ENCODE results near the gene CCDC60. TPM values are rescaled to one million over a fixed set of nuclear protein-coding genes. Genes with fewer than 3 reads are reported as not detected.

The CCDC60 gene
- total RNA-seq, 1 experiment from 2014 or later, result not detected

- Histone ChIP-seq H3K4me3 (ENCODE audit: low read depth, low read length, poor library complexity, severe bottlenecking) (no peak overlapping the region), H3K27ac (ENCODE audit: low read depth, low read length, poor library complexity, severe bottlenecking) (no peak overlapping the region), H3K36me3 (ENCODE audit: insufficient read depth, low read length, poor library complexity, severe bottlenecking) (no peaks in the 10 kb centered on the region), H3K4me1 (ENCODE audit: insufficient read depth, low read length, poor library complexity, severe bottlenecking) (no peaks in the 10 kb centered on the region), H3K27me3 (replicated peaks; ENCODE audit: insufficient read depth, low read depth, low read length, poor library complexity) (no peaks in the 10 kb centered on the region), H3K9me3 (ENCODE audit: low read depth, low read length, poor library complexity, severe bottlenecking) (no peaks in the 10 kb centered on the region)
- TF ChIP-seq EZH2 (IDR thresholded peaks at IDR 0.05; ENCODE audit: borderline replicate concordance, low read depth, low read length, poor library complexity, severe bottlenecking), result no peak
- TF ChIP-seq CTCF (conservative IDR thresholded peaks at IDR 0.05; ENCODE audit: low read depth, low read length), result no peak
- BruUV-seq (replicated peaks), result no TSS peak
- intact Hi-C loops (cut with micrococcal nuclease; ENCODE audit: unreplicated experiment), result no loop called here
- ChIA-PET POLR2A (ENCODE audit: low non-redundant PET) (interaction anchor here (0.5 kb wide), 1 partner anchor 10 kb away, joined by 4 read pairs; no protein-coding TSS in a partner anchor), CTCF (no interaction called here)
- no peak for DNase-seq (ENCODE audit: low spot score)
Observed at GRCh38 chr12:119440803-119441360, 106.4 kb downstream of the CCDC60 start.

GRCh38 chr12:119444462-119445044 lies 110.0 kb downstream of the CCDC60 start:
- H3K36me3 ChIP-seq (ENCODE audit: insufficient read depth, low read length, poor library complexity, severe bottlenecking), result no peaks in the 10 kb centered on the region
- no TSS peak for BruUV-seq (replicated peaks)
- no peaks in the 10 kb centered on the region for H3K4me1 ChIP-seq (ENCODE audit: insufficient read depth, low read length, poor library complexity, severe bottlenecking)
- TF ChIP-seq CTCF (conservative IDR thresholded peaks at IDR 0.05; ENCODE audit: low read depth, low read length), result peak; percentile 99
- TF ChIP-seq EZH2 (IDR thresholded peaks at IDR 0.05; ENCODE audit: borderline replicate concordance, low read depth, low read length, poor library complexity, severe bottlenecking), result no peak
- no peak overlapping the region for H3K4me3 ChIP-seq (ENCODE audit: low read depth, low read length, poor library complexity, severe bottlenecking)
- intact Hi-C loops (cut with micrococcal nuclease; ENCODE audit: unreplicated experiment), result loop anchor here (1.0 to 2.0 kb wide), 2 partner anchors 100 to 205 kb away; no protein-coding TSS in a partner anchor
- peak; percentile 88 for DNase-seq (ENCODE audit: low spot score)
- POLR2A ChIA-PET (ENCODE audit: low non-redundant PET), result interaction anchor here (0.6 to 0.7 kb wide), 2 partner anchors 8 to 242 kb away, joined by 3 read pairs; no protein-coding TSS in a partner anchor
- H3K9me3 ChIP-seq (ENCODE audit: low read depth, low read length, poor library complexity, severe bottlenecking), result no peaks in the 10 kb centered on the region
- no peaks in the 10 kb centered on the region for H3K27me3 ChIP-seq (replicated peaks; ENCODE audit: insufficient read depth, low read depth, low read length, poor library complexity)
- no peak overlapping the region for H3K27ac ChIP-seq (ENCODE audit: low read depth, low read length, poor library complexity, severe bottlenecking)
- CTCF ChIA-PET, result interaction anchor here (0.7 to 1.6 kb wide), 9 partner anchors 10 to 223 kb away, joined by 3 to 11 read pairs (median 4); partner anchors contain the start of gene PRKAB1

- H3K27me3 ChIP-seq (replicated peaks; ENCODE audit: insufficient read depth, low read depth, low read length, poor library complexity), result no peaks in the 10 kb centered on the region
- ChIA-PET CTCF (no interaction called here), POLR2A (ENCODE audit: low non-redundant PET) (no interaction called here)
- no peaks in the 10 kb centered on the region for H3K9me3 ChIP-seq (ENCODE audit: low read depth, low read length, poor library complexity, severe bottlenecking)
- H3K36me3 ChIP-seq (ENCODE audit: insufficient read depth, low read length, poor library complexity, severe bottlenecking), result no peaks in the 10 kb centered on the region
- H3K4me3 ChIP-seq (ENCODE audit: low read depth, low read length, poor library complexity, severe bottlenecking), result no peak overlapping the region
- peak; percentile 19 for DNase-seq (ENCODE audit: low spot score)
- intact Hi-C loops (cut with micrococcal nuclease; ENCODE audit: unreplicated experiment), result no loop called here
- no peak overlapping the region for H3K27ac ChIP-seq (ENCODE audit: low read depth, low read length, poor library complexity, severe bottlenecking)
- BruUV-seq (replicated peaks), result no TSS peak
- H3K4me1 ChIP-seq (ENCODE audit: insufficient read depth, low read length, poor library complexity, severe bottlenecking), result no peaks in the 10 kb centered on the region
- no peak for TF ChIP-seq EZH2 (IDR thresholded peaks at IDR 0.05; ENCODE audit: borderline replicate concordance, low read depth, low read length, poor library complexity, severe bottlenecking)
- TF ChIP-seq CTCF (conservative IDR thresholded peaks at IDR 0.05; ENCODE audit: low read depth, low read length), result no peak
Observed at GRCh38 chr12:119446459-119446858, 111.9 kb downstream of the CCDC60 start.

Measured in A673 (cell line).